PC-3 (cell line): Measurements from ENCODE around the gene PTPMT1. TPM values are rescaled to one million over a fixed set of nuclear protein-coding genes. Genes with fewer than 3 reads are reported as not detected.

Source experiments
- ATAC-seq: fragments of 200-7000 bp; cut with Tn5 transposase; 2 replicates; pipeline ENCODE4 v1.9.1; 2020; ENCODE audit warnings: mild to moderate bottlenecking, moderate library complexity
- BruUV-seq: library from RNA; stranded (reverse); fragments of 400-500 nt; replicated peaks from 2 replicates; lab custom pipeline; 2021; lab: Mats Ljungman, UMichigan
- CTCF ChIA-PET: fragments of 300-600 bp; sonication (Branson Sonifier 250); formaldehyde crosslinking; loops from one replicate; lab custom pipeline; 2022; ENCODE audit warnings: antibody characterized with exemption; lab: Charles Lee
- POLR2A ChIA-PET: fragments of 300-600 bp; sonication (Branson Sonifier 250); formaldehyde crosslinking; loops from one replicate; lab custom pipeline; 2022; ENCODE audit warnings: antibody characterized with exemption; ENCODE audit not compliant: unreplicated experiment; lab: Charles Lee
- DNase-seq: peaks from one replicate; pipeline ENCODE4 v3.0.0-alpha.2; 2015
- H2AFZ ChIP-seq: fragments of 300-600 bp; sonication (generic); 2 replicates; pipeline ENCODE4 v1.6.0; 2016; ENCODE audit warnings: antibody characterized with exemption, low read length
- H3F3A ChIP-seq: fragments of 300-600 bp; sonication (generic); one replicate; pipeline ENCODE4 v1.6.0; 2017; ENCODE audit warnings: antibody characterized with exemption, low read length, control low read depth, mild to moderate bottlenecking; ENCODE audit not compliant: unreplicated experiment
- H3K27ac ChIP-seq: fragments of 300-600 bp; sonication (generic); 2 replicates; pipeline ENCODE4 v1.5.1; 2016; ENCODE audit warnings: mild to moderate bottlenecking, low read length
- H3K27me3 ChIP-seq: fragments of 300-600 bp; sonication (generic); 2 replicates; pipeline ENCODE4 v1.6.1; 2016; ENCODE audit warnings: low read length, mixed read lengths
- H3K36me3 ChIP-seq: fragments of 300-600 bp; sonication (generic); 2 replicates; pipeline ENCODE4 v1.6.1; 2016; ENCODE audit warnings: low read depth, mixed run types, low read length, mixed read lengths
- H3K4me1 ChIP-seq: fragments of 300-600 bp; sonication (generic); 2 replicates; pipeline ENCODE4 v1.5.1; 2016; ENCODE audit warnings: low read length; ENCODE audit not compliant: insufficient read depth
- H3K4me2 ChIP-seq: fragments of 300-600 bp; sonication (generic); 2 replicates; pipeline ENCODE4 v1.6.0; 2016; ENCODE audit warnings: low read length
- H3K4me3 ChIP-seq: fragments of 300-600 bp; sonication (generic); 2 replicates; pipeline ENCODE4 v1.5.1; 2016; ENCODE audit warnings: mild to moderate bottlenecking, low read length, mixed read lengths
- H3K79me2 ChIP-seq: fragments of 300-600 bp; sonication (generic); 2 replicates; pipeline ENCODE4 v1.6.1; 2017; ENCODE audit warnings: low read length, mixed read lengths
- H3K9ac ChIP-seq: fragments of 300-600 bp; sonication (generic); 2 replicates; pipeline ENCODE4 v1.6.0; 2016; ENCODE audit warnings: mild to moderate bottlenecking, low read length
- H3K9me2 ChIP-seq: fragments of 300-600 bp; sonication (generic); replicated peaks from 2 replicates; pipeline ENCODE4 v1.6.1; 2016; ENCODE audit warnings: mixed run types, low read length, mixed read lengths
- H3K9me3 ChIP-seq: fragments of 300-600 bp; sonication (generic); 2 replicates; pipeline ENCODE4 v1.6.1; 2016; ENCODE audit warnings: low read length, mixed read lengths
- H4K20me1 ChIP-seq: fragments of 300-600 bp; sonication (generic); 2 replicates; pipeline ENCODE4 v1.6.1; 2016; ENCODE audit warnings: low read length, mixed read lengths
- EZH2 ChIP-seq: fragments of 300-600 bp; sonication (generic); IDR thresholded peaks from one replicate; pipeline ENCODE4 v1.6.1; 2017; ENCODE audit warnings: antibody characterized with exemption, mild to moderate bottlenecking, low read length; ENCODE audit not compliant: unreplicated experiment
- EZH2phosphoT487 ChIP-seq: fragments of 300-600 bp; sonication (generic); IDR thresholded peaks from 2 replicates; pipeline ENCODE4 v1.6.1; 2018; ENCODE audit warnings: mild to moderate bottlenecking, antibody characterized with exemption, low read length, borderline replicate concordance
- intact Hi-C: fragments of 100-400 bp; cut with micrococcal nuclease; formaldehyde crosslinking; loops from 2 replicates; pipeline ENCODE4 v1.9.0; 2023
- total RNA-seq: library from RNA; depleted of rRNA; stranded (reverse); fragments of >200 nt; gene quantifications from 2 replicates; pipeline ENCODE4 v1.2.3, GENCODE V29; 2014; rRNA removed
- TF ChIP-seq, protein P1 (sequence below): fragments of 300-600 bp; sonication (generic); conservative IDR thresholded peaks from 2 replicates; pipeline ENCODE4 v1.5.1; 2017; ENCODE audit warnings: antibody characterized with exemption, low read depth, mild to moderate bottlenecking, low read length

The PTPMT1 gene
- total RNA-seq, 1 experiment from 2014 or later, result 212 TPM

DNA sequence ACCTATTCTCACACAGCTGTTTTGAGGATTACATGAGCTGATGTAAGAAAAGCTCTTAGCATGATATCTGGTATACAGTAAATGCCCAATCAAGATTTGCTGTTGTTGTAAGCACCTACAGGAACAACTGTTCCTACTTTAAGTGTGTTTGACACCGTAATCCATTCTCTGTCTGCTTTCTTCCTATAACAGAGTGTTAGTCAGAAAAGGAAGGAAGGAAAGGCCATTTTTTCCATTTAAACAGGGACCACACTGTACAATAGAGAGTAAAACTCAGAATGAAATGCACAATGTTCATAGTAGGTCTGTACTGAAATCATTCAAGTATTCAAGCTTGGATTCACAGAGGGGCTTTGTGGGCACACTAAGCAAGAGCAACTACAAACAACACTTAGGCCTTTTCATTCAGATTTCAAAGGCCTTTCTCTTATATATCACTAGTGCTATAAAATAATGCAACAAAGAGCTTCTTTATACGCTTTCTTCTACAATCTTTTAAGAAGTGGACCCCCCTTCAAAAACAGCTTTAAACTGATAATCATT, 55.5 kb downstream of the PTPMT1 start:
- Histone ChIP-seq H3K36me3 (peaks cover 37% of the 10 kb centered on the region; the same call in 1 of the 2 replicates), H2AFZ (no peak overlapping the region), H3F3A (no peaks in the 10 kb centered on the region), H3K27me3 (no peaks in the 10 kb centered on the region), H3K9me3 (no peaks in the 10 kb centered on the region), H3K9ac (no peak overlapping the region), H4K20me1 (no peaks in the 10 kb centered on the region), H3K9me2 (no peaks in the 10 kb centered on the region), H3K4me3 (no peak overlapping the region), H3K27ac (no peak overlapping the region), H3K4me1 (peaks cover 3% of the 10 kb centered on the region; the same call in 1 of the 2 replicates), H3K79me2 (no peaks in the 10 kb centered on the region), H3K4me2 (no peak overlapping the region)
- intact Hi-C loops, result no loop called here
- TF ChIP-seq EZH2 (no peak), EZH2phosphoT487 (no peak)
- TF ChIP-seq, protein P1, sequence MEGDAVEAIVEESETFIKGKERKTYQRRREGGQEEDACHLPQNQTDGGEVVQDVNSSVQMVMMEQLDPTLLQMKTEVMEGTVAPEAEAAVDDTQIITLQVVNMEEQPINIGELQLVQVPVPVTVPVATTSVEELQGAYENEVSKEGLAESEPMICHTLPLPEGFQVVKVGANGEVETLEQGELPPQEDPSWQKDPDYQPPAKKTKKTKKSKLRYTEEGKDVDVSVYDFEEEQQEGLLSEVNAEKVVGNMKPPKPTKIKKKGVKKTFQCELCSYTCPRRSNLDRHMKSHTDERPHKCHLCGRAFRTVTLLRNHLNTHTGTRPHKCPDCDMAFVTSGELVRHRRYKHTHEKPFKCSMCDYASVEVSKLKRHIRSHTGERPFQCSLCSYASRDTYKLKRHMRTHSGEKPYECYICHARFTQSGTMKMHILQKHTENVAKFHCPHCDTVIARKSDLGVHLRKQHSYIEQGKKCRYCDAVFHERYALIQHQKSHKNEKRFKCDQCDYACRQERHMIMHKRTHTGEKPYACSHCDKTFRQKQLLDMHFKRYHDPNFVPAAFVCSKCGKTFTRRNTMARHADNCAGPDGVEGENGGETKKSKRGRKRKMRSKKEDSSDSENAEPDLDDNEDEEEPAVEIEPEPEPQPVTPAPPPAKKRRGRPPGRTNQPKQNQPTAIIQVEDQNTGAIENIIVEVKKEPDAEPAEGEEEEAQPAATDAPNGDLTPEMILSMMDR, result no peak
- ATAC-seq (no peak), DNase-seq (no peak)
- ChIA-PET CTCF (no interaction called here), POLR2A (no interaction called here)
- BruUV-seq, result no TSS peak

Other genes starting within 250 kb of the PTPMT1 start
- not detected in 2 replicates for gene MYBPC3, start 212.9 kb upstream of the PTPMT1 start, total RNA-seq
- 0.22 TPM in 1 of 2 replicates, not detected in the other for gene SPI1, start 187.1 kb upstream of the PTPMT1 start, total RNA-seq
- gene SLC39A13, start 157.0 kb upstream of the PTPMT1 start, total RNA-seq, result 29.4 and 32.5 TPM in 2 replicates
- 275 and 314 TPM in 2 replicates for gene PSMC3, start 139.2 kb upstream of the PTPMT1 start, total RNA-seq
- gene RAPSN, start 116.5 kb upstream of the PTPMT1 start, total RNA-seq, result 0.23 TPM in 1 of 2 replicates, not detected in the other
- 80.1 and 92.7 TPM in 2 replicates for gene CELF1, start 12.5 kb upstream of the PTPMT1 start, total RNA-seq
- gene KBTBD4, start 13.4 kb downstream of the PTPMT1 start, total RNA-seq, result 9.2 and 9.8 TPM in 2 replicates
- gene NDUFS3, start 13.5 kb downstream of the PTPMT1 start, total RNA-seq, result 120 and 166 TPM in 2 replicates
- gene FAM180B, start 21.1 kb downstream of the PTPMT1 start, total RNA-seq, result not detected in 2 replicates
- gene C1QTNF4, start 28.8 kb downstream of the PTPMT1 start, total RNA-seq, result not detected in 2 replicates
- 84.0 and 88.1 TPM in 2 replicates for gene MTCH2, start 77.0 kb downstream of the PTPMT1 start, total RNA-seq
- 1.8 TPM in 1 of 2 replicates, not detected in the other for gene AGBL2, start 149.8 kb downstream of the PTPMT1 start, total RNA-seq
- gene FNBP4, start 201.7 kb downstream of the PTPMT1 start, total RNA-seq, result 37.4 and 60.1 TPM in 2 replicates